GM18870 (cell line): Measurements from ENCODE around the gene SKI.

Experiments
- ATAC-seq: cut with Tn5 transposase; IDR thresholded peaks from one replicate; pipeline ENCODE4 v1.9.1; 2021; ENCODE audit warnings: moderate library complexity; ENCODE audit not compliant: unreplicated experiment

The SKI gene

GRCh38 chr1:2209400-2210083, 18.6 kb upstream of the SKI start:
- ATAC-seq = no peak

- ATAC-seq = no peak
These were observed 17.9 kb upstream of the SKI start for GRCh38 chr1:2210084-2210653.

- ATAC-seq = no peak
These were observed 17.3 kb upstream of the SKI start for GRCh38 chr1:2210786-2211185.

- no peak for ATAC-seq
These were observed 15.9 kb upstream of the SKI start for GRCh38 chr1:2212274-2212531.

GRCh38 chr1:2212532-2213491, 15.3 kb upstream of the SKI start:
- ATAC-seq = no peak

- no peak for ATAC-seq
These were observed 14.3 kb upstream of the SKI start for GRCh38 chr1:2213576-2214505.

- ATAC-seq = no peak
These were observed 13.4 kb upstream of the SKI start for GRCh38 chr1:2214541-2215241.

GRCh38 chr1:2215329-2215728, 12.8 kb upstream of the SKI start:
- ATAC-seq = no peak

GRCh38 chr1:2215909-2216766, 12.0 kb upstream of the SKI start:
- ATAC-seq = no peak

- no peak for ATAC-seq
These were observed 11.4 kb upstream of the SKI start for GRCh38 chr1:2216767-2217058.

GRCh38 chr1:2221271-2221670, 6.8 kb upstream of the SKI start:
- ATAC-seq = no peak

GRCh38 chr1:2224170-2224584, 3.9 kb upstream of the SKI start:
- no peak for ATAC-seq

- no peak for ATAC-seq
These were observed 3.3 kb upstream of the SKI start for GRCh38 chr1:2224631-2225428.

GRCh38 chr1:2226525-2227345, 1.4 kb upstream of the SKI start:
- no peak for ATAC-seq

- peak; percentile 55 for ATAC-seq
These were observed 568 bp upstream of the SKI start for GRCh38 chr1:2227346-2228156.

GRCh38 chr1:2228694-2229036, 546 bp downstream of the SKI start:
- no peak for ATAC-seq
